ENCODE measurements around the gene SLC44A3.

Gene SLC44A3

DNA sequence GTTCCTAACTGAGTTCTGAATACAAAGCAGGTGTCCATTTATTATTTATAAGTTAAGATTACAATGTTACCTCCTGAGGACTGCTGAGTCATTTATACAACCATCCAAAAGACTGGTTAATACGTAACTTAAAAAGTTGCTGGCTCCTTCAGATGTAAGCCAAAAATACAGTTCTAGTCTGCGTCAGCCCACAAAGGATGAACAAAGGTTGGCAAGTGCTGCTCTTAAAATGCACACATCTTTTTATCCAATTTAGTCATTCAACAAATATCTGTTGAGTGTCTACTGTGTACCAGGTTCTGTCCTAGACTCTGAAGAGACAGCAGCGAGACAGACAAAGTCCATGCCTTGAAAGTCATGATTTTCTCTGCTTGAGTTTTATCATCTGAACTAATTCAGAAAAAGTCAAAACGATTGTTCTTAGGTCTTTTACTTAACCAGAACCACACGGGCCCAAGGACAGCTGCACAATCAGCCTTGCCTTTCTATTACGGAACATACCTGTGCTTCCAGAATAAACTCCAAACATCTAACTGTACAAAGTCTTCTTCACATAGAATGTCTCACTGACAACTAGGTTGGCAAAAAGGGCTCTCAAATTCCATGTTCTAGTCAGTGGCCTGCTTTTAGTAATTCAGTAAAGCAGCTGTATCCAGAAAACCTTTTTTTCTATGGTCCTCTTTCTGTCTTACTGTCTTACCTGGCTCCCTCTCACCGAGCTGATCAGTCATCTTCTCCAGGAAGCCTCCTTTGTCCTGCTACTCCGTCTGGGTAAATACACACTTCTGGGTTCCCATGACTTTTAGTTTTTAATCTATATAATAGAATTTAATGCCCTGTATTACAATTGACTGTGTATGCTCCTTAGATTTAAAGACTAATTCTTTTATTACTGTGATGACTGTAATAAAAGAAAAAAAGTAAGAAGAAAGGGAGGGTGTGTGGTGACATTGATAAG is 122.3 kb downstream of the SLC44A3 start:
- Histone ChIP-seq H3K36me3 (no peaks in the 10 kb centered on the region), H3K4me3 (ENCODE audit: low read depth, low read length) (no peak overlapping the region), H3K27ac (no peak overlapping the region), H3K9me3 (ENCODE audit: severe bottlenecking) (no peaks in the 10 kb centered on the region), H3K27me3 (ENCODE audit: insufficient read depth, low read depth, severe bottlenecking) (no peaks in the 10 kb centered on the region)
- TF ChIP-seq, protein P1, sequence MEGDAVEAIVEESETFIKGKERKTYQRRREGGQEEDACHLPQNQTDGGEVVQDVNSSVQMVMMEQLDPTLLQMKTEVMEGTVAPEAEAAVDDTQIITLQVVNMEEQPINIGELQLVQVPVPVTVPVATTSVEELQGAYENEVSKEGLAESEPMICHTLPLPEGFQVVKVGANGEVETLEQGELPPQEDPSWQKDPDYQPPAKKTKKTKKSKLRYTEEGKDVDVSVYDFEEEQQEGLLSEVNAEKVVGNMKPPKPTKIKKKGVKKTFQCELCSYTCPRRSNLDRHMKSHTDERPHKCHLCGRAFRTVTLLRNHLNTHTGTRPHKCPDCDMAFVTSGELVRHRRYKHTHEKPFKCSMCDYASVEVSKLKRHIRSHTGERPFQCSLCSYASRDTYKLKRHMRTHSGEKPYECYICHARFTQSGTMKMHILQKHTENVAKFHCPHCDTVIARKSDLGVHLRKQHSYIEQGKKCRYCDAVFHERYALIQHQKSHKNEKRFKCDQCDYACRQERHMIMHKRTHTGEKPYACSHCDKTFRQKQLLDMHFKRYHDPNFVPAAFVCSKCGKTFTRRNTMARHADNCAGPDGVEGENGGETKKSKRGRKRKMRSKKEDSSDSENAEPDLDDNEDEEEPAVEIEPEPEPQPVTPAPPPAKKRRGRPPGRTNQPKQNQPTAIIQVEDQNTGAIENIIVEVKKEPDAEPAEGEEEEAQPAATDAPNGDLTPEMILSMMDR (IDR thresholded peaks at IDR 0.05; ENCODE audit: low read depth, low read length), result no peak
- no peak for DNase-seq

All from WERI-Rb-1 (cell line).